HG03103 (cell line): Measurements from ENCODE around the gene PARVA.
"Not testable (repeated sequence)": the region's sequence is repeated elsewhere in the genome, so short reads cannot be mapped to it uniquely, and the experiment has no call there.

ENCODE experiments used
- ATAC-seq: cut with Tn5 transposase; IDR thresholded peaks from one replicate; pipeline ENCODE4 v1.9.1; 2021; ENCODE audit warnings: low read depth; ENCODE audit not compliant: unreplicated experiment

The PARVA gene, protein sequence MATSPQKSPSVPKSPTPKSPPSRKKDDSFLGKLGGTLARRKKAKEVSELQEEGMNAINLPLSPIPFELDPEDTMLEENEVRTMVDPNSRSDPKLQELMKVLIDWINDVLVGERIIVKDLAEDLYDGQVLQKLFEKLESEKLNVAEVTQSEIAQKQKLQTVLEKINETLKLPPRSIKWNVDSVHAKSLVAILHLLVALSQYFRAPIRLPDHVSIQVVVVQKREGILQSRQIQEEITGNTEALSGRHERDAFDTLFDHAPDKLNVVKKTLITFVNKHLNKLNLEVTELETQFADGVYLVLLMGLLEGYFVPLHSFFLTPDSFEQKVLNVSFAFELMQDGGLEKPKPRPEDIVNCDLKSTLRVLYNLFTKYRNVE

DNA sequence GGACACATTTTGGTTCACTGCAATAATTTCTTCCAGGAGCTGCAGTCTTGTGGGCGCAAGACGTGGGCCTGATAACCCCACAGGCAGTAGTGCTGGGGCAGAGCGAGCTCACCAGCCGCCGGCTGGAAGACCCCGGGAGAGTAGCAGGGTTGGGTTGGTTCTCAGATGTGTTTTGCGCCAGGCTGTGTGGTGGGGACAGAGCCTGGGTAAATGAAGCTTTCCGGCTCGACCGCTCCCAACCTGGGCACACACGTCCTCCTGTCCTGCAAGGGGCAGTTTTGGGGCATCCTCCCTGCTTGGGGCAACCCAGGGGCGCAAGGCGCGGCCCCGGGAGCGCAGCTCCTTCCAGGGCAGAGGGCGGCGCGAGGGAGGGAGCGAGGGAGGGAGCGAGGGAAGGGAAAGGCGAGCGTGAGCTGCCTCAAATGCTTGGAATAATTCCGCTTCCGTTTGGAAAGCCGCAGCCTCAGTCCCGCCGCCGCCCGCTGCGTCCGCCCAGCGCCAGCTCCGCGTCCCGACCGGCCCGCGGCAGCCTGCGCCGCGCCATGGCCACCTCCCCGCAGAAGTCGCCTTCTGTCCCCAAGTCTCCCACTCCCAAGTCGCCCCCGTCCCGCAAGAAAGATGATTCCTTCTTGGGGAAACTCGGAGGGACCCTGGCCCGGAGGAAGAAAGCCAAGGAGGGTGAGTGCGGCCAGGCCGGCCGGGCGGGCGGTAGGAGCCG, at the start of gene PARVA:
Gene PARVA (plus strand): TSS at position 466 of the 718 bp plus-strand sequence. CDS start 77 bp downstream, at position 543.
- no peak for ATAC-seq

DNA sequence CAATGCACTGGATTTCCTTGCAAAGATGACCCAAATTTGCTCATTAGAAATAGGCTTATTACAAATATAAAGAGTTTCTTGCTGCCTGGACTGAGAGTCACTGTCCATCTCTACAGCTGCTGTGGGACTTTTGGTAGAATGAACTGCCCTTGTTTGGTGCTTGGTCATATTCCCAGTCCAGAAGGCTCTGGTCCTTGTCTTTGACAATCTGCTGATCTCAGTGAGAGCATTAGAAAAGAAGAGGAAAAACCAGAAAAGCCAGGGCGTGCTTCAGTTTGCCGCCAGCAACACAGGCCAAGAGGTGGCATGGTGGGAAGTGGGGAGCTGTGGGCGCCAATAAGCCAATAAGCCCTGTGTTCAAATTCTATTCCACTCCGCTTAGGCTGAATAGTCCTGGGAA, 48.2 kb upstream of the PARVA start:
- no peak for ATAC-seq

DNA sequence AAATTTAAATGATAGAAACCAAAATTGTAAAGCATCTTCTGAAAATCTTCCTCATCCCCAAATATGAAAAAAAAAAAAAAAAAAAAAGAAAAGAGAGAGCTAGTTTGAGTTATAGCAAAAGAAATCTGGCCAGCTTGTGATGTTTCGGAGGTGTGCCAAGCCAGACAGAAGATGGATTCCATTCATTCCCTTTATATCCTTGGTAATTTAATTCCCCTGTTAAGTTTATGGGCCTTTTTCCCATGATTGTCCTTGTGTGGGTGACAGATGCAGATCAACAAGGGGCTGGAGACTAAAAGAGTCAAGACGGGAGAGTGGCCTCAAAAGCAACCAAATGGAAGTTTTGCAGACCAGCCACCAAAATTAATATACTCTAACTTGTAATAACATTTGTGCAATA, 47.6 kb upstream of the PARVA start:
- no peak for ATAC-seq

GRCh38 chr11:12330485-12331231, 46.7 kb upstream of the PARVA start:
- no peak for ATAC-seq

DNA sequence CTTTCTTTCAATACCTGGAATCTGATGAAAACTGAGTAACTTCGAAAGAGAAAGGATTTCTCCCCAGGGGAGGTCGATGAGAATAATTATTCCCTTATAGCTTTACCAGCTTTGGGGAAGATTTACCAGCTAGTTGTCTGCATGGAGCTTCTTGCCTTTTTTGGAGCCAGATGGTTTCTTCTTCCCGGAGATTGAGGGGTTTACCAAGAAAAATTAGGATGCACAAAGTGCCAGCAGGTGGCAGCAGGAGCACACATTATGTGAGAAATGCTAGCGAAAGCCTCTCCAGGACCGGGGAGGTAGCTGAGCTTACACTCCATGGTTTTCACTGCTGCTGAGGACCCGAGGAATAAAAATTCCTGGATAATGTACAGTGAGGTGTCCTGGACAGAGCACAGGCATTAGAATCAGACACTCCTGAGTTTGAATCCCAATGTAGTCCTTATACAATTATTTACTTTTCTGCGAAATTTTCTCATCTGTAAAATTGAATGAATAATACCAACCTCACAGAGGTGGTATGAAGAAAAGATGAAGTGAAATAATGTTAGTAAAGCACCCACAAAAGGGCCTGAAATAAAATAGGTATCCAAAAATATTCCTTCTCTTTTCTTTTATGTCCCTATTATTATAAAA, 46.0 kb upstream of the PARVA start:
- no peak for ATAC-seq

- no peak for ATAC-seq
Observed at GRCh38 chr11:12343526-12343925, 33.8 kb upstream of the PARVA start.

GRCh38 chr11:12353534-12353933, 23.8 kb upstream of the PARVA start:
- ATAC-seq, result no peak

GRCh38 chr11:12354750-12355545, 22.4 kb upstream of the PARVA start:
- ATAC-seq, result no peak

DNA sequence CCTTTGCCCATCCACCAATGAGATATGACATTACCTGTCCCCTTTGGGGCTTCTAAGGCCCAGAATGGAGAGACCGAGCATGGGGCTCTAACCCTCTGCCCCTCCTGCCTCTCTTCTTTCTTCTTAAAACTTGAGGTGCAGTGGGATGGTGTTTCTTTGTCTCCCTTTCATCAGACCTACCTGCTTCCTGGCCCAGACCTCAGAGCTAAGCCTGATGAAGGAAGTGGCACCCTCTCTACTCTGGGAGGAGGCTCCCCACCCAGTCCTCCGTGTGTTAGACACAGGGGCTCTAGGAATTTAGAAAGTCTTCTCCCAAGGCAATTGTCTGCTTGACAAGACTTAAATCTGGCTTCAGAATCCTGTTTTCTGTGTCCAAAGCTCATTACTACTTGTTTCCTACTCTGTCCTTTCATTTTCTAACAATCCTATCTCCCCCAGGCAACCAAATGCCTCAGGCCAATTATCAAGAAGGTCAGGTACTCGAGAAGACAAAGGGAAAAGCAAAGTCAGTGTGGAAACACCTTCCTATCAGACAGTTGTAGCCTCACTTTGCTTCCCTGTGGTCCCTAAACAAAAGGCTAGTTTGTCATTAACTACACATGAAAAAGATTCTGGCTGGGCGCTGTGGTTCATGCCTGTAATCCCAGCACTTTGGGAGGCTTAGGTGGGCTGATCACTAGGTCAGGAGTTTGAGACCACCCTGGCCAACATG, 20.3 kb upstream of the PARVA start:
- no peak for ATAC-seq

DNA sequence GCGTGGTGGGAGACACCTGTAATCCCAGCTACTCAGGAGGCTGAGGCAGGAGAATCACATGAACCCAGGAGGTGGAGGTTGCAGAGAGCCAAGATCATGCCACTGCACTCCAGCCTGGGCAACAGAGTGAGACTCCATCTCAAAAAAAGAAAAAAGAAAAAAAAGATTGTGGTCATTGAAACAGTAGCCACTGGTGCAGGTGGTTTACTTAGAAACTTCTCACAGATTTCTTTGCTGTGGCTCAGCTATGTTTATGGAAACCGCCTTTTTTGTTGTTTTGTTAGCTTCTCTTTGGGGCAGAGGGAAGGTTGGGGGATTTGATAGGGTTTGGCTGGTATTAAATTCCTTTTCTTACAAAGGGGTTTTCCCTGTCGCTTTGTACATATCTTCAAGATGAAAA, 19.7 kb upstream of the PARVA start:
- ATAC-seq, result not testable (repeated sequence)

GRCh38 chr11:12358302-12359188, 18.8 kb upstream of the PARVA start:
- ATAC-seq, result no peak

- ATAC-seq, result no peak
Observed at GRCh38 chr11:12359761-12360160, 17.6 kb upstream of the PARVA start.

GRCh38 chr11:12361682-12362081, 15.7 kb upstream of the PARVA start:
- ATAC-seq, result no peak

DNA sequence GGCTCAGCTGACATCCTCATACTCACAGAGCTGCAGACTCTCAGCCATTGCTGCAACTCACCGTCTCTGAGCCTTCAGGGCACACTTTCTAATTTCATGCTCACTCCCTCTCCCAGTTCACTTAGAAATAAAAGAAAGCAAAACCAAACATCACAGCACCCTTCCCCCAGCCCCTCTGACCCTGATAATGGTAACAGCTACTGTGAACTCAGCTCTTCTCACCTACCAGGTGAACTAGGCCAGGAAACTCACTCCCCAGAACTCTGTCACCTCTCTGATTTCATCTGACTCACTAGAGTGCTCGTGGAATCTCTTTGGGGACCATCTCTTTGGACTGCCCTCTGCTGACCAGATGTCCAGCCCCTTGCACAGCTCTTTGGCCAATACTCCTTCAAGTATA, 14.5 kb upstream of the PARVA start:
- ATAC-seq, result no peak

DNA sequence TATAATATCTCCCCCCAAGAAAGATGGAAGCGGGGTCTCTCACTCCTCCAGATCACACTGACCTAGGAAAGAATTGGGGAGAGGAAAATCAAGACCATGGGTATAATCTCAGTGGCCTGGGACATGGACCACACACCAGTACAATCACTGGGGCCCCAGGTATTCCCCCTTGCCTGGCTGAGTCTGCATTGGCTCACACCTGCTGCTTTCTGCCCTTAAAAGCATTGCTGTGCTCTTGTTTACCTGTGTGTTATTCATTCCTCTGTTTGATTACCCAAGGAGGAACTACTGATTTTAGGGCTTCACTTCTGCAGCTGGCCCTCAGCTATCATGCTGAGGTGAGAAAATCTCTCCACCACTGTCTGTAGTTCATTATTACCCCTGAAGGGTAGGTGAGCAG, 14.0 kb upstream of the PARVA start:
- ATAC-seq, result no peak

- ATAC-seq, result not testable (repeated sequence)
Observed at GRCh38 chr11:12365965-12366575, 11.3 kb upstream of the PARVA start.

- ATAC-seq, result not testable (repeated sequence)
Observed at GRCh38 chr11:12367057-12367456, 10.3 kb upstream of the PARVA start.

- no peak for ATAC-seq
Observed at GRCh38 chr11:12372111-12372510, 5.3 kb upstream of the PARVA start.
